RWPE1 (cell line): ENCODE results near the gene PSMB2.
"Not testable (repeated sequence)": the region's sequence is repeated elsewhere in the genome, so short reads cannot be mapped to it uniquely, and the experiment has no call there.

ENCODE experiments used
- CTCF ChIA-PET: fragments of 350-600 bp; sonication (Branson Sonifier 250); formaldehyde crosslinking; extraction: SDS; loops from one replicate; lab custom pipeline; 2021; lab: Yijun Ruan, JAX
- POLR2A ChIA-PET: fragments of 400-600 bp; formaldehyde crosslinking; extraction: SDS; loops from one replicate; lab custom pipeline; 2020; ENCODE audit warnings: antibody characterized with exemption; ENCODE audit not compliant: low non-redundant PET; lab: Yijun Ruan, JAX
- DNase-seq: peaks from one replicate; pipeline ENCODE4 v3.0.0; 2012; ENCODE audit warnings: low spot score
- H3K27ac ChIP-seq: fragments of 450-650 bp; 2 replicates; pipeline ENCODE4 v1.5.1; 2017
- CTCF ChIP-seq: fragments of 450-650 bp; conservative IDR thresholded peaks from 2 replicates; pipeline ENCODE4 v1.5.1; 2017; ENCODE audit warnings: low read depth, mild to moderate bottlenecking

The PSMB2 gene

GRCh38 chr1:35577071-35577998, 64.0 kb downstream of the PSMB2 start:
- ChIA-PET POLR2A (no interaction called here), CTCF (no interaction called here)
- no peak for DNase-seq
- no peak overlapping the region for H3K27ac ChIP-seq
- TF ChIP-seq CTCF: no peak

GRCh38 chr1:35576766-35577070, 64.6 kb downstream of the PSMB2 start:
- CTCF ChIA-PET, DNase-seq, H3K27ac ChIP-seq, POLR2A ChIA-PET: not testable (repeated sequence)

GRCh38 chr1:35576061-35576765, 65.1 kb downstream of the PSMB2 start:
- ChIA-PET CTCF (no interaction called here), POLR2A (no interaction called here)
- TF ChIP-seq CTCF: no peak
- no peak for DNase-seq
- no peak overlapping the region for H3K27ac ChIP-seq

- no peak for TF ChIP-seq CTCF
- no peak for DNase-seq
- ChIA-PET CTCF (no interaction called here), POLR2A (no interaction called here)
- no peak overlapping the region for H3K27ac ChIP-seq
Observed at GRCh38 chr1:35575416-35575958, 65.8 kb downstream of the PSMB2 start.

- ChIA-PET POLR2A (no interaction called here), CTCF (no interaction called here)
- DNase-seq: no peak
- TF ChIP-seq CTCF: no peak
- H3K27ac ChIP-seq: no peak overlapping the region
Observed at GRCh38 chr1:35574655-35575415, 66.5 kb downstream of the PSMB2 start.

GRCh38 chr1:35574125-35574654, 67.1 kb downstream of the PSMB2 start:
- ChIA-PET CTCF (no interaction called here), POLR2A (interaction anchor here (0.6 kb wide), 1 partner anchor 19 kb away, joined by 3 read pairs; no protein-coding TSS in a partner anchor)
- H3K27ac ChIP-seq: no peak overlapping the region
- no peak for TF ChIP-seq CTCF
- no peak for DNase-seq
